IPS-15b (cell line): ENCODE results near the gene LYL1.
"Not testable (repeated sequence)": the region's sequence is repeated elsewhere in the genome, so short reads cannot be mapped to it uniquely, and the experiment has no call there.

Source experiments
- H3K27me3 ChIP-seq: one replicate; pipeline ENCODE4 v1.6.1; 2013; ENCODE audit warnings: low read length; ENCODE audit not compliant: control insufficient read depth, insufficient read depth
- H3K36me3 ChIP-seq: one replicate; pipeline ENCODE4 v1.6.1; 2013; ENCODE audit warnings: low read length; ENCODE audit not compliant: control insufficient read depth, insufficient read depth
- H3K4me1 ChIP-seq: one replicate; pipeline ENCODE4 v1.6.1; 2013; ENCODE audit warnings: mild to moderate bottlenecking, low read length; ENCODE audit not compliant: control insufficient read depth, insufficient read depth
- H3K4me3 ChIP-seq: one replicate; pipeline ENCODE4 v1.5.1; 2013; ENCODE audit warnings: low read depth, low read length
- H3K9ac ChIP-seq: one replicate; pipeline ENCODE4 v1.6.1; 2013; ENCODE audit warnings: low read depth, mild to moderate bottlenecking, low read length
- H3K9me3 ChIP-seq: one replicate; pipeline ENCODE4 v1.6.1; 2013; ENCODE audit warnings: mild to moderate bottlenecking, low read length; ENCODE audit not compliant: control insufficient read depth, insufficient read depth

Gene LYL1

GRCh38 chr19:13102666-13103580, at the start of gene LYL1:
TSS of gene LYL1 (minus strand) at chr19:13102858. CDS start at chr19:13101171, 1,687 bp downstream.
- Histone ChIP-seq H3K9me3 (no peaks in the 10 kb centered on the region), H3K27me3 (peaks cover 35% of the 10 kb centered on the region), H3K36me3 (peaks cover 9% of the 10 kb centered on the region), H3K4me1 (peaks cover 10% of the 10 kb centered on the region), H3K9ac (peak within 1 kb of the TSS; percentile 47), H3K4me3 (peak within 1 kb of the TSS; percentile 30)

- H3K27me3 ChIP-seq = no peaks in the 10 kb centered on the region
- no peaks in the 10 kb centered on the region for H3K4me1 ChIP-seq
- H3K9ac ChIP-seq = peak overlapping the region; percentile 99
Observed at GRCh38 chr19:13151605-13152355, 49.1 kb upstream of the LYL1 start.

GRCh38 chr19:13150931-13151604, 48.4 kb upstream of the LYL1 start:
- H3K36me3 ChIP-seq = peaks cover 15% of the 10 kb centered on the region
- no peaks in the 10 kb centered on the region for H3K27me3 ChIP-seq
- H3K4me1 ChIP-seq = no peaks in the 10 kb centered on the region
- peak overlapping the region; percentile 96 for H3K9ac ChIP-seq
- no peaks in the 10 kb centered on the region for H3K9me3 ChIP-seq
- H3K4me3 ChIP-seq = peak overlapping the region; percentile 89

More at GRCh38 chr19:13151605-13152355, 49.1 kb upstream of the LYL1 start:
- Histone ChIP-seq H3K4me3 (peak overlapping the region; percentile 99), H3K9me3 (no peaks in the 10 kb centered on the region), H3K36me3 (peaks cover 15% of the 10 kb centered on the region)

- no peaks in the 10 kb centered on the region for H3K4me1 ChIP-seq
- H3K4me3 ChIP-seq = peak within 1 kb of the TSS; percentile 89
Observed at GRCh38 chr19:13150187-13150930, 47.7 kb upstream of the LYL1 start, which contains the start of the genes IER2 and STX10. TSS of gene IER2 (plus strand) at chr19:13150411. CDS start at chr19:13153187, 2,776 bp downstream. TSS of gene STX10 (minus strand) at chr19:13150375. CDS start at chr19:13150173, 202 bp downstream.

GRCh38 chr19:13149628-13150186, 47.0 kb upstream of the LYL1 start:
- H3K9me3 ChIP-seq = no peaks in the 10 kb centered on the region
- peak overlapping the region; percentile 60 for H3K9ac ChIP-seq
- H3K4me1 ChIP-seq = no peaks in the 10 kb centered on the region
- peak overlapping the region; percentile 89 for H3K4me3 ChIP-seq
- no peaks in the 10 kb centered on the region for H3K27me3 ChIP-seq
- peaks cover 16% of the 10 kb centered on the region for H3K36me3 ChIP-seq

More at GRCh38 chr19:13150187-13150930, 47.7 kb upstream of the LYL1 start, which contains the start of the genes IER2 and STX10:
- Histone ChIP-seq H3K9me3 (no peaks in the 10 kb centered on the region), H3K9ac (peak within 1 kb of the TSS; percentile 96), H3K36me3 (peaks cover 15% of the 10 kb centered on the region), H3K27me3 (no peaks in the 10 kb centered on the region)

GRCh38 chr19:13149173-13149627, 46.5 kb upstream of the LYL1 start:
- Histone ChIP-seq H3K36me3 (peaks cover 17% of the 10 kb centered on the region), H3K4me3 (peak overlapping the region; percentile 89), H3K9ac (peak overlapping the region; percentile 60)
- H3K27me3 ChIP-seq, H3K9me3 ChIP-seq, H3K4me1 ChIP-seq: not testable (repeated sequence)

GRCh38 chr19:13146763-13147563, 44.3 kb upstream of the LYL1 start:
- no peak overlapping the region for H3K4me3 ChIP-seq
- peaks cover 12% of the 10 kb centered on the region for H3K36me3 ChIP-seq

GRCh38 chr19:13139633-13140311, 37.1 kb upstream of the LYL1 start:
- Histone ChIP-seq H3K4me3 (no peak overlapping the region), H3K27me3 (no peaks in the 10 kb centered on the region), H3K9ac (no peak overlapping the region), H3K36me3 (peaks cover 51% of the 10 kb centered on the region), H3K9me3 (no peaks in the 10 kb centered on the region), H3K4me1 (no peaks in the 10 kb centered on the region)

More at GRCh38 chr19:13146763-13147563, 44.3 kb upstream of the LYL1 start:
- Histone ChIP-seq H3K27me3 (no peaks in the 10 kb centered on the region), H3K9ac (no peak overlapping the region), H3K4me1 (no peaks in the 10 kb centered on the region), H3K9me3 (no peaks in the 10 kb centered on the region)

- no peak overlapping the region for H3K4me3 ChIP-seq
- no peaks in the 10 kb centered on the region for H3K4me1 ChIP-seq
- no peak overlapping the region for H3K9ac ChIP-seq
- peaks cover 49% of the 10 kb centered on the region for H3K36me3 ChIP-seq
- no peaks in the 10 kb centered on the region for H3K27me3 ChIP-seq
- H3K9me3 ChIP-seq = no peaks in the 10 kb centered on the region
Observed at GRCh38 chr19:13138916-13139198, 36.2 kb upstream of the LYL1 start.
